Body of pancreas (tissue), 4 donors: ENCODE results near the gene DYNLT4.

ENCODE experiments used
- POLR2A ChIP-seq, 3 donors: fragments of 450-650 bp; IDR thresholded peaks; one replicate each; pipeline ENCODE4 v1.6.1; 2016; ENCODE audit warnings: antibody characterized with exemption in 3 of 3, mild to moderate bottlenecking in 2 of 3
- TF ChIP-seq, protein P1 (sequence below), 7 experiments: fragments of 450-650 bp in 4 of 7; fragments of 200-600 bp in 3 of 7; sonication (generic) in 3 of 7; IDR thresholded peaks; one replicate each; pipeline ENCODE4 v1.5.1; 2016 to 2019; ENCODE audit warnings: antibody characterized with exemption in 7 of 7

GRCh38 chr1:44847845-44848244 is 40.7 kb upstream of the DYNLT4 start:
- TF ChIP-seq, protein P1, sequence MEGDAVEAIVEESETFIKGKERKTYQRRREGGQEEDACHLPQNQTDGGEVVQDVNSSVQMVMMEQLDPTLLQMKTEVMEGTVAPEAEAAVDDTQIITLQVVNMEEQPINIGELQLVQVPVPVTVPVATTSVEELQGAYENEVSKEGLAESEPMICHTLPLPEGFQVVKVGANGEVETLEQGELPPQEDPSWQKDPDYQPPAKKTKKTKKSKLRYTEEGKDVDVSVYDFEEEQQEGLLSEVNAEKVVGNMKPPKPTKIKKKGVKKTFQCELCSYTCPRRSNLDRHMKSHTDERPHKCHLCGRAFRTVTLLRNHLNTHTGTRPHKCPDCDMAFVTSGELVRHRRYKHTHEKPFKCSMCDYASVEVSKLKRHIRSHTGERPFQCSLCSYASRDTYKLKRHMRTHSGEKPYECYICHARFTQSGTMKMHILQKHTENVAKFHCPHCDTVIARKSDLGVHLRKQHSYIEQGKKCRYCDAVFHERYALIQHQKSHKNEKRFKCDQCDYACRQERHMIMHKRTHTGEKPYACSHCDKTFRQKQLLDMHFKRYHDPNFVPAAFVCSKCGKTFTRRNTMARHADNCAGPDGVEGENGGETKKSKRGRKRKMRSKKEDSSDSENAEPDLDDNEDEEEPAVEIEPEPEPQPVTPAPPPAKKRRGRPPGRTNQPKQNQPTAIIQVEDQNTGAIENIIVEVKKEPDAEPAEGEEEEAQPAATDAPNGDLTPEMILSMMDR (IDR thresholded peaks at IDR 0.05) = no peak
- TF ChIP-seq POLR2A (IDR thresholded peaks at IDR 0.05) = no peak
